ENCODE measurements around the gene DERA. TPM values are rescaled to one million over a fixed set of nuclear protein-coding genes. Genes with fewer than 3 reads are reported as not detected.

DERA gene
- total and polyA plus RNA-seq, 2 of the 13 experiments (the other 11 are each of a cell fraction or from before 2014, with no cell fraction given) = 24.0 to 51.3 TPM

DNA sequence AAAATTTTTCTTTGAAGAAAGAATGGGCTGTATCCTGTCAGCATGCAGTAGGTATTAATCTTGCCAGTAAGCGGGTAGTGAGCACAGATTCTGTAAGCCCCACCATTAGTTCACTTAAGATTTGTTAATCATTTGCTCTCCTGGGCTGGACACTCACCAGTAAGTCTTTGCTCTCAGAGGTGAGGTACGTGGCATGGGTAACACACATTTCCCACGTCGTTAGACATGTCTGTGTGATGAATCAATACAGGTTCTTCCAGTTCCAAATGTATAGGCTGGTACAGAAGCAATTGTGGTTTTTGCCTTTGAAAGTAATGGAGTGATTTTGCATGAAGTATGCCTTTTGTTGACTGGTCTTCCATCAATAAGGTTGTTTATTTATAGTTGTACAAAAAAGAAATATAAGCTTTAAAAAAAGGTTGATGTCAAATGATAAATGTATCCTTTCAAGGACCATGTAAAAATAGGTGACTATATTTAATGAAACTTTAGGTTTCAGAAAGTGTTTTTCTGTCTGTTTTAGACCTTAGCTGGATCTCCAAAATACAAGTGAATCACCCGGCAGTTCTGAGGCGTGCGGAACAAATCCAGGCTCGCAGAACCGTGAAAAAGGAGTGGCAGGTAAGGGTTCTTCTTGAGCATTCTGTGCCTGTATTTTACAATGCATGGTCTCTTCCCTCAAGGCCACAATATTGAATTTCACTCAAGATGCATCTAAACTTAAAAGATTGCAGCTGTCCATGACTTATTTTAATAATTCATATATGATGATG lies 45.5 kb downstream of the DERA start:
- ATAC-seq (no peak; the same call in 2 of the 3 replicates), FAIRE-seq (no peak), DNase-seq (ENCODE audit: low spot score) (no peak)
- POLR2A ChIA-PET = no interaction called here
- Histone ChIP-seq H3K27ac (ENCODE audit: extremely low read length, insufficient read depth, low read length) (no peak overlapping the region), H3K9ac (ENCODE audit: insufficient read depth, low read depth, low read length) (no peak overlapping the region), H3K27me3 (ENCODE audit: control insufficient read depth in 1 of 2, insufficient read depth in 2 of 2, low read length in 2 of 2) (no peaks in the 10 kb centered on the region), H3K79me2 (ENCODE audit: insufficient read depth, low read length) (no peaks in the 10 kb centered on the region), H3K4me1 (ENCODE audit: insufficient read depth, low read length) (peaks cover 11% of the 10 kb centered on the region; the same call in 1 of the 2 replicates), H2AFZ (ENCODE audit: low read length) (no peak overlapping the region), H3K9me3 (ENCODE audit: low read length) (no peaks in the 10 kb centered on the region), H3K36me3 (replicated peaks in 1 of 2; ENCODE audit: control insufficient read depth in 1 of 2, insufficient read depth in 2 of 2, low read length in 2 of 2) (peaks cover 1 to 13% of the 10 kb centered on the region in 2 experiments; a peak in 2 of 5 replicates), H4K20me1 (ENCODE audit: insufficient read depth, low read length) (no peaks in the 10 kb centered on the region), H3K4me2 (ENCODE audit: low read depth, low read length) (no peak overlapping the region), H3K4me3 (replicated peaks in 1 of 3; ENCODE audit: insufficient read depth in 1 of 3, low read depth in 2 of 3, low read length in 3 of 3) (no peak overlapping the region)
- WGBS (ENCODE audit: low lambda C conversion rate) = 96% methylated on average over 9 of the region's 9 CpGs
- TF ChIP-seq, protein P1, sequence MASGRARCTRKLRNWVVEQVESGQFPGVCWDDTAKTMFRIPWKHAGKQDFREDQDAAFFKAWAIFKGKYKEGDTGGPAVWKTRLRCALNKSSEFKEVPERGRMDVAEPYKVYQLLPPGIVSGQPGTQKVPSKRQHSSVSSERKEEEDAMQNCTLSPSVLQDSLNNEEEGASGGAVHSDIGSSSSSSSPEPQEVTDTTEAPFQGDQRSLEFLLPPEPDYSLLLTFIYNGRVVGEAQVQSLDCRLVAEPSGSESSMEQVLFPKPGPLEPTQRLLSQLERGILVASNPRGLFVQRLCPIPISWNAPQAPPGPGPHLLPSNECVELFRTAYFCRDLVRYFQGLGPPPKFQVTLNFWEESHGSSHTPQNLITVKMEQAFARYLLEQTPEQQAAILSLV (CRISPR knock-in tag; IDR thresholded peaks at IDR 0.05; ENCODE audit: borderline replicate concordance) = no peak
- no peak for TF ChIP-seq ZNF34 (CRISPR knock-in tag; IDR thresholded peaks at IDR 0.05; ENCODE audit: borderline replicate concordance)
- TF ChIP-seq, protein P2, sequence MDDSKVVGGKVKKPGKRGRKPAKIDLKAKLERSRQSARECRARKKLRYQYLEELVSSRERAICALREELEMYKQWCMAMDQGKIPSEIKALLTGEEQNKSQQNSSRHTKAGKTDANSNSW (CRISPR knock-in tag; IDR thresholded peaks at IDR 0.05; ENCODE audit: borderline replicate concordance) = no peak
- TF ChIP-seq, protein P3, sequence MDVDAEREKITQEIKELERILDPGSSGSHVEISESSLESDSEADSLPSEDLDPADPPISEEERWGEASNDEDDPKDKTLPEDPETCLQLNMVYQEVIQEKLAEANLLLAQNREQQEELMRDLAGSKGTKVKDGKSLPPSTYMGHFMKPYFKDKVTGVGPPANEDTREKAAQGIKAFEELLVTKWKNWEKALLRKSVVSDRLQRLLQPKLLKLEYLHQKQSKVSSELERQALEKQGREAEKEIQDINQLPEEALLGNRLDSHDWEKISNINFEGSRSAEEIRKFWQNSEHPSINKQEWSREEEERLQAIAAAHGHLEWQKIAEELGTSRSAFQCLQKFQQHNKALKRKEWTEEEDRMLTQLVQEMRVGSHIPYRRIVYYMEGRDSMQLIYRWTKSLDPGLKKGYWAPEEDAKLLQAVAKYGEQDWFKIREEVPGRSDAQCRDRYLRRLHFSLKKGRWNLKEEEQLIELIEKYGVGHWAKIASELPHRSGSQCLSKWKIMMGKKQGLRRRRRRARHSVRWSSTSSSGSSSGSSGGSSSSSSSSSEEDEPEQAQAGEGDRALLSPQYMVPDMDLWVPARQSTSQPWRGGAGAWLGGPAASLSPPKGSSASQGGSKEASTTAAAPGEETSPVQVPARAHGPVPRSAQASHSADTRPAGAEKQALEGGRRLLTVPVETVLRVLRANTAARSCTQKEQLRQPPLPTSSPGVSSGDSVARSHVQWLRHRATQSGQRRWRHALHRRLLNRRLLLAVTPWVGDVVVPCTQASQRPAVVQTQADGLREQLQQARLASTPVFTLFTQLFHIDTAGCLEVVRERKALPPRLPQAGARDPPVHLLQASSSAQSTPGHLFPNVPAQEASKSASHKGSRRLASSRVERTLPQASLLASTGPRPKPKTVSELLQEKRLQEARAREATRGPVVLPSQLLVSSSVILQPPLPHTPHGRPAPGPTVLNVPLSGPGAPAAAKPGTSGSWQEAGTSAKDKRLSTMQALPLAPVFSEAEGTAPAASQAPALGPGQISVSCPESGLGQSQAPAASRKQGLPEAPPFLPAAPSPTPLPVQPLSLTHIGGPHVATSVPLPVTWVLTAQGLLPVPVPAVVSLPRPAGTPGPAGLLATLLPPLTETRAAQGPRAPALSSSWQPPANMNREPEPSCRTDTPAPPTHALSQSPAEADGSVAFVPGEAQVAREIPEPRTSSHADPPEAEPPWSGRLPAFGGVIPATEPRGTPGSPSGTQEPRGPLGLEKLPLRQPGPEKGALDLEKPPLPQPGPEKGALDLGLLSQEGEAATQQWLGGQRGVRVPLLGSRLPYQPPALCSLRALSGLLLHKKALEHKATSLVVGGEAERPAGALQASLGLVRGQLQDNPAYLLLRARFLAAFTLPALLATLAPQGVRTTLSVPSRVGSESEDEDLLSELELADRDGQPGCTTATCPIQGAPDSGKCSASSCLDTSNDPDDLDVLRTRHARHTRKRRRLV (CRISPR knock-in tag; IDR thresholded peaks at IDR 0.05) = no peak
- TF ChIP-seq, protein P4, sequence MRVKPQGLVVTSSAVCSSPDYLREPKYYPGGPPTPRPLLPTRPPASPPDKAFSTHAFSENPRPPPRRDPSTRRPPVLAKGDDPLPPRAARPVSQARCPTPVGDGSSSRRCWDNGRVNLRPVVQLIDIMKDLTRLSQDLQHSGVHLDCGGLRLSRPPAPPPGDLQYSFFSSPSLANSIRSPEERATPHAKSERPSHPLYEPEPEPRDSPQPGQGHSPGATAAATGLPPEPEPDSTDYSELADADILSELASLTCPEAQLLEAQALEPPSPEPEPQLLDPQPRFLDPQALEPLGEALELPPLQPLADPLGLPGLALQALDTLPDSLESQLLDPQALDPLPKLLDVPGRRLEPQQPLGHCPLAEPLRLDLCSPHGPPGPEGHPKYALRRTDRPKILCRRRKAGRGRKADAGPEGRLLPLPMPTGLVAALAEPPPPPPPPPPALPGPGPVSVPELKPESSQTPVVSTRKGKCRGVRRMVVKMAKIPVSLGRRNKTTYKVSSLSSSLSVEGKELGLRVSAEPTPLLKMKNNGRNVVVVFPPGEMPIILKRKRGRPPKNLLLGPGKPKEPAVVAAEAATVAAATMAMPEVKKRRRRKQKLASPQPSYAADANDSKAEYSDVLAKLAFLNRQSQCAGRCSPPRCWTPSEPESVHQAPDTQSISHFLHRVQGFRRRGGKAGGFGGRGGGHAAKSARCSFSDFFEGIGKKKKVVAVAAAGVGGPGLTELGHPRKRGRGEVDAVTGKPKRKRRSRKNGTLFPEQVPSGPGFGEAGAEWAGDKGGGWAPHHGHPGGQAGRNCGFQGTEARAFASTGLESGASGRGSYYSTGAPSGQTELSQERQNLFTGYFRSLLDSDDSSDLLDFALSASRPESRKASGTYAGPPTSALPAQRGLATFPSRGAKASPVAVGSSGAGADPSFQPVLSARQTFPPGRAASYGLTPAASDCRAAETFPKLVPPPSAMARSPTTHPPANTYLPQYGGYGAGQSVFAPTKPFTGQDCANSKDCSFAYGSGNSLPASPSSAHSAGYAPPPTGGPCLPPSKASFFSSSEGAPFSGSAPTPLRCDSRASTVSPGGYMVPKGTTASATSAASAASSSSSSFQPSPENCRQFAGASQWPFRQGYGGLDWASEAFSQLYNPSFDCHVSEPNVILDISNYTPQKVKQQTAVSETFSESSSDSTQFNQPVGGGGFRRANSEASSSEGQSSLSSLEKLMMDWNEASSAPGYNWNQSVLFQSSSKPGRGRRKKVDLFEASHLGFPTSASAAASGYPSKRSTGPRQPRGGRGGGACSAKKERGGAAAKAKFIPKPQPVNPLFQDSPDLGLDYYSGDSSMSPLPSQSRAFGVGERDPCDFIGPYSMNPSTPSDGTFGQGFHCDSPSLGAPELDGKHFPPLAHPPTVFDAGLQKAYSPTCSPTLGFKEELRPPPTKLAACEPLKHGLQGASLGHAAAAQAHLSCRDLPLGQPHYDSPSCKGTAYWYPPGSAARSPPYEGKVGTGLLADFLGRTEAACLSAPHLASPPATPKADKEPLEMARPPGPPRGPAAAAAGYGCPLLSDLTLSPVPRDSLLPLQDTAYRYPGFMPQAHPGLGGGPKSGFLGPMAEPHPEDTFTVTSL (CRISPR knock-in tag; IDR thresholded peaks at IDR 0.05; ENCODE audit: borderline replicate concordance) = no peak
- TF ChIP-seq ZBTB7A (CRISPR knock-in tag; IDR thresholded peaks at IDR 0.05) = no peak
- TF ChIP-seq ZBTB42 (CRISPR knock-in tag; IDR thresholded peaks at IDR 0.05) = no peak
- intact Hi-C loops (cut with micrococcal nuclease; ENCODE audit: unreplicated experiment) (no loop called here), in situ Hi-C loops (cut with HindIII; ENCODE audit: extremely low pct_ligation_motif_present, low pct_unique_long_range_greater_than_20kb) (no loop called here)
- CTCF ChIA-PET (ENCODE audit: low intra/inter-chr PET ratio, low total read pairs) = no interaction called here
- no TSS peak for BruUV-seq (replicated peaks)

Measured in HepG2 (cell line).